ENCODE measurements around the gene SUOX. TPM values are rescaled to one million over a fixed set of nuclear protein-coding genes. Genes with fewer than 3 reads are reported as not detected.
"Not testable (repeated sequence)": the region's sequence is repeated elsewhere in the genome, so short reads cannot be mapped to it uniquely, and the experiment has no call there.

The SUOX gene
- total RNA-seq, 1 donor from 2014 or later, result 36.0 TPM

GRCh38 chr12:55985341-55985740 lies 11.7 kb upstream of the SUOX start:
- H3K27me3 ChIP-seq (ENCODE audit: low read depth), result no peaks in the 10 kb centered on the region
- peaks cover 81% of the 10 kb centered on the region for H3K36me3 ChIP-seq
- peaks cover 34% of the 10 kb centered on the region for H3K4me1 ChIP-seq
- H3K27ac ChIP-seq (replicated peaks), result no peak overlapping the region
- TF ChIP-seq, protein P1, sequence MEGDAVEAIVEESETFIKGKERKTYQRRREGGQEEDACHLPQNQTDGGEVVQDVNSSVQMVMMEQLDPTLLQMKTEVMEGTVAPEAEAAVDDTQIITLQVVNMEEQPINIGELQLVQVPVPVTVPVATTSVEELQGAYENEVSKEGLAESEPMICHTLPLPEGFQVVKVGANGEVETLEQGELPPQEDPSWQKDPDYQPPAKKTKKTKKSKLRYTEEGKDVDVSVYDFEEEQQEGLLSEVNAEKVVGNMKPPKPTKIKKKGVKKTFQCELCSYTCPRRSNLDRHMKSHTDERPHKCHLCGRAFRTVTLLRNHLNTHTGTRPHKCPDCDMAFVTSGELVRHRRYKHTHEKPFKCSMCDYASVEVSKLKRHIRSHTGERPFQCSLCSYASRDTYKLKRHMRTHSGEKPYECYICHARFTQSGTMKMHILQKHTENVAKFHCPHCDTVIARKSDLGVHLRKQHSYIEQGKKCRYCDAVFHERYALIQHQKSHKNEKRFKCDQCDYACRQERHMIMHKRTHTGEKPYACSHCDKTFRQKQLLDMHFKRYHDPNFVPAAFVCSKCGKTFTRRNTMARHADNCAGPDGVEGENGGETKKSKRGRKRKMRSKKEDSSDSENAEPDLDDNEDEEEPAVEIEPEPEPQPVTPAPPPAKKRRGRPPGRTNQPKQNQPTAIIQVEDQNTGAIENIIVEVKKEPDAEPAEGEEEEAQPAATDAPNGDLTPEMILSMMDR (IDR thresholded peaks at IDR 0.05; ENCODE audit: borderline replicate concordance), result no peak
- intact Hi-C loops (cut with micrococcal nuclease), result no loop called here
- no peak overlapping the region for H3K4me3 ChIP-seq
- H3K9me3 ChIP-seq (replicated peaks), result no peaks in the 10 kb centered on the region
- DNase-seq, result no peak

- H3K4me3 ChIP-seq; H3K27me3 ChIP-seq (ENCODE audit: low read depth); intact Hi-C loops (cut with micrococcal nuclease); DNase-seq; H3K27ac ChIP-seq (replicated peaks); H3K9me3 ChIP-seq (replicated peaks): not testable (repeated sequence)
- Histone ChIP-seq H3K36me3 (peaks cover 81% of the 10 kb centered on the region), H3K4me1 (peaks cover 34% of the 10 kb centered on the region)
Measured at GRCh38 chr12:55985976-55986375, 11.1 kb upstream of the SUOX start.

DNA sequence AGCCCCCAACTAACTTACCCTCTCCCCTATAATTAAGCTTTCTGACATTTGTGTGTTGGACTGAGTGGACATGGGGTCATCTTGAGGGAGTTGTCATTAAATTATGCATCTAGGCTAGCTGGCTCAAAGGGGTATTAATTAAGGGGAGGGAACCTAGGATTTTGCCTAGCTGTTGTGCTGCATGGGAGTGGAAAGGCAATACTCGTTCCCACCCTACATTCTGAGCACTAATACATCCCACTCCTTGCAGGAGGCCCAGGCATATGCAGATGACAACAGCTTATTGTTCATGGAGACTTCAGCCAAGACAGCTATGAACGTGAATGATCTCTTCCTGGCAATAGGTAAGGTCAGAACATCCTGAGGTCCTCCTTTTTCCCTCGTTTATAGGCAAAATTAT lies 6.0 kb upstream of the SUOX start:
- no peaks in the 10 kb centered on the region for H3K9me3 ChIP-seq (replicated peaks)
- TF ChIP-seq, protein P1 (IDR thresholded peaks at IDR 0.05; ENCODE audit: borderline replicate concordance), result no peak
- no peaks in the 10 kb centered on the region for H3K4me1 ChIP-seq
- H3K27ac ChIP-seq (replicated peaks), result no peak overlapping the region
- no peak overlapping the region for H3K4me3 ChIP-seq
- no peak for DNase-seq
- H3K36me3 ChIP-seq, result peaks cover 91% of the 10 kb centered on the region
- H3K27me3 ChIP-seq (ENCODE audit: low read depth), result no peaks in the 10 kb centered on the region
- intact Hi-C loops (cut with micrococcal nuclease), result no loop called here

DNA sequence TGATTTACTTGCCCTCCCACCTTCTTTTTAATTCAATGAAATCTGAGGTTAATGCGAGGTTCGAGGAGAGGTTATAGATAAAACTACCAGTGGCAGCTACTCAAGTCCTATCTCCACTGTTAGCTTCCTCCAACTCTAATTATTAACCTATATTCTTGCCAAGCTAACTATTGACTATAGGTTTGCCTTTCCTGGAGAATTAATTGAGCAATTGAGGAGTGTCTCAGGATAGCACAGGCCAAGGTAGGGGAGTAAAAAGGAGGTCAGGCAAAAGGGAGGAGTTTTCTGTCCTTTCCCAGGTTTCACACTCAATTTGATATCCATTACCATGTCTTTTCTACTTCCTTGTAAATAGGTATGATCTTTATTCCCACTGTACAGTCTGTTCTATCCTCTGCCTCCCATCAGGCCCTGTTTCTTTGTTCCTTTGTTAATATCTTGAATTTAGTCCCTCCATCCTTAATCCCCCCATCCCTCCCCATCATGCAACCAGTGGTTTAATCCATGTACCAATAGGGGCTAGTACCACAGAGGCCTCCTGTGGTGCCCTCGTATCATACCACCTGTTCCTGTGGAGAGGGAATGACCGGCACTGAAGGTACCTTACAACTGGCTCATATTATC lies 3.7 kb upstream of the SUOX start:
- H3K4me1 ChIP-seq, result peaks cover 11% of the 10 kb centered on the region
- H3K4me3 ChIP-seq, result no peak overlapping the region
- no peak for DNase-seq
- intact Hi-C loops (cut with micrococcal nuclease), result no loop called here
- no peaks in the 10 kb centered on the region for H3K9me3 ChIP-seq (replicated peaks)
- H3K36me3 ChIP-seq, result peaks cover 69% of the 10 kb centered on the region
- H3K27ac ChIP-seq (replicated peaks), result peak overlapping the region; percentile 3
- TF ChIP-seq, protein P1 (IDR thresholded peaks at IDR 0.05; ENCODE audit: borderline replicate concordance), result no peak
- no peaks in the 10 kb centered on the region for H3K27me3 ChIP-seq (ENCODE audit: low read depth)

DNA sequence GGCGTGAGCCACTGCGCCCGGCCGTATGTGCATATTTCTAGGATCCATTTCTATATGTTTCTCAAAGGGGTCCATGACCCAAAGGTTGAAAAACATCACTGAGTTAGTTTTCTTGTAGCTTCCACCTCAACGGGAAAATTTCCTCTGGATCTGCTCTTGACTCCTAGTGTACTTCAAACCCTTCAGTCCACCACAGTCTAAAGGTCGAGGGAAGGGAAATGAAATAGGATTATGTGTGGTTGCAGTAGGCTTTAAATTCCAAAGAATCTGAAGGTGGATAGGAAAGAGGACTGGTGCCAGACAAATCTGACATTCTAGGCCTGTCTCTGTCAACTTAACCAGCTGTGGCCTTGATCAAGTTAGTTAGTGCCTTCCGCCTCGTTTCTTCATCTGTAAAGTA lies 1.7 kb upstream of the SUOX start:
- TF ChIP-seq, protein P1 (IDR thresholded peaks at IDR 0.05; ENCODE audit: borderline replicate concordance), result no peak
- no peak overlapping the region for H3K4me3 ChIP-seq
- intact Hi-C loops (cut with micrococcal nuclease), result no loop called here
- H3K27me3 ChIP-seq (ENCODE audit: low read depth), result no peaks in the 10 kb centered on the region
- H3K4me1 ChIP-seq, result peaks cover 15% of the 10 kb centered on the region
- no peak overlapping the region for H3K27ac ChIP-seq (replicated peaks)
- H3K9me3 ChIP-seq (replicated peaks), result no peaks in the 10 kb centered on the region
- DNase-seq, result no peak
- peaks cover 57% of the 10 kb centered on the region for H3K36me3 ChIP-seq

- H3K27ac ChIP-seq (replicated peaks), result peak overlapping the region; percentile 89
- no peak for DNase-seq
Measured at GRCh38 chr12:55996201-55996714, 818 bp upstream of the SUOX start.

More at GRCh38 chr12:55996201-55996714, 818 bp upstream of the SUOX start:
- Histone ChIP-seq H3K9me3 (replicated peaks) (no peaks in the 10 kb centered on the region), H3K27me3 (ENCODE audit: low read depth) (no peaks in the 10 kb centered on the region), H3K36me3 (peaks cover 51% of the 10 kb centered on the region), H3K4me1 (peaks cover 15% of the 10 kb centered on the region), H3K4me3 (peak overlapping the region; percentile 78)
- intact Hi-C loops (cut with micrococcal nuclease), result no loop called here
- TF ChIP-seq, protein P1 (IDR thresholded peaks at IDR 0.05; ENCODE audit: borderline replicate concordance), result peak; percentile 86

All from left ventricle myocardium inferior (tissue), 1 donor.